Naive thymus-derived CD4-positive, alpha-beta T cell (primary cell): ENCODE results near the gene PCDHB14. TPM values are rescaled to one million over a fixed set of nuclear protein-coding genes. Genes with fewer than 3 reads are reported as not detected.

Experiments
- ATAC-seq: fragments of 150-1000 bp; cut with Tn5 transposase; 2 replicates; pipeline ENCODE4 v1.10.0; 2021; ENCODE audit warnings: mild to moderate bottlenecking, moderate library complexity
- CTCF ChIA-PET: fragments of 350-600 bp; sonication (Branson Sonifier 250); formaldehyde crosslinking; loops from one replicate; lab custom pipeline; 2021; ENCODE audit warnings: antibody characterized with exemption; lab: Charles Lee
- POLR2A ChIA-PET: fragments of 350-600 bp; sonication (Branson Sonifier 250); formaldehyde crosslinking; loops from one replicate; lab custom pipeline; 2021; ENCODE audit warnings: antibody characterized with exemption, inconsistent platforms; lab: Charles Lee
- DNase-seq, 9 donors: peaks; one replicate each; pipeline versions ENCODE4 v3.0.0 to v3.0.0-alpha.2; 2020 to 2022; ENCODE audit warnings: mixed read lengths in 1 of 9
- H3K27ac ChIP-seq: one replicate; pipeline ENCODE4 v1.7.0; 2013; ENCODE audit warnings: mild to moderate bottlenecking, low read depth, low read length, moderate library complexity
- H3K27me3 ChIP-seq, 2 donors: one replicate each; pipeline ENCODE4 v1.7.0; 2013; ENCODE audit warnings: low read length in 2 of 2, mild to moderate bottlenecking in 2 of 2, moderate library complexity in 2 of 2; ENCODE audit not compliant: control insufficient read depth in 2 of 2, insufficient read depth in 2 of 2
- H3K36me3 ChIP-seq, 3 experiments: 1 replicate in 2 of 3; 2 replicates in 1 of 3; pipeline ENCODE4 v1.7.0; 2013; ENCODE audit warnings: low read length in 3 of 3, mild to moderate bottlenecking in 3 of 3, moderate library complexity in 1 of 3; ENCODE audit not compliant: insufficient read depth in 3 of 3, control insufficient read depth in 2 of 3
- H3K4me1 ChIP-seq, 2 donors: one replicate each; pipeline ENCODE4 v1.7.0; 2013; ENCODE audit warnings: low read length in 2 of 2, mild to moderate bottlenecking in 2 of 2, moderate library complexity in 1 of 2; ENCODE audit not compliant: control insufficient read depth in 2 of 2, insufficient read depth in 2 of 2
- H3K4me3 ChIP-seq: 2 replicates; pipeline ENCODE4 v1.7.0; 2013; ENCODE audit warnings: mild to moderate bottlenecking, low read length
- H3K9me3 ChIP-seq, 3 experiments: 1 replicate in 2 of 3; 2 replicates in 1 of 3; pipeline ENCODE4 v1.7.0; 2013; ENCODE audit warnings: low read length in 3 of 3; ENCODE audit not compliant: control insufficient read depth in 2 of 3
- H3K27ac Mint-ChIP-seq, 9 donors: one replicate each; pipeline ENCODE4 v1.8.0; 2020 to 2022; ENCODE audit warnings: mixed read lengths in 9 of 9, mild to moderate bottlenecking in 8 of 9, moderate library complexity in 5 of 9, inconsistent platforms in 2 of 9
- H3K27me3 Mint-ChIP-seq, 5 donors: one replicate each; pipeline ENCODE4 v1.8.0; 2021 to 2022; ENCODE audit warnings: mixed read lengths in 5 of 5, mild to moderate bottlenecking in 1 of 5
- H3K36me3 Mint-ChIP-seq, 5 donors: one replicate each; pipeline ENCODE4 v1.8.0; 2020 to 2022; ENCODE audit warnings: mixed read lengths in 5 of 5, mild to moderate bottlenecking in 3 of 5, inconsistent platforms in 1 of 5
- H3K4me1 Mint-ChIP-seq, 7 donors: one replicate each; pipeline ENCODE4 v1.8.0; 2020 to 2022; ENCODE audit warnings: mixed read lengths in 7 of 7, mild to moderate bottlenecking in 3 of 7, inconsistent platforms in 1 of 7
- H3K4me3 Mint-ChIP-seq, 10 donors: one replicate each; pipeline ENCODE4 v1.8.0; 2020 to 2022; ENCODE audit warnings: mild to moderate bottlenecking in 10 of 10, mixed read lengths in 10 of 10, moderate library complexity in 6 of 10, inconsistent platforms in 2 of 10
- H3K9me3 Mint-ChIP-seq, 11 donors: one replicate each; pipeline ENCODE4 v1.8.0; 2020 to 2022; ENCODE audit warnings: mixed read lengths in 11 of 11, mild to moderate bottlenecking in 4 of 11, inconsistent platforms in 1 of 11, moderate library complexity in 1 of 11
- intact Hi-C, 2 donors: fragments of 100-400 bp; cut with micrococcal nuclease; formaldehyde crosslinking; loops; one replicate each; pipeline ENCODE4 v1.15.1; 2023
- polyA plus RNA-seq, 2 donors: library from polyadenylated mRNA; unstranded; fragments of 300-500 nt; fragmentation: Illumina TruSeq; gene quantifications; one replicate each; pipeline ENCODE4 v1.2.3, GENCODE V29; 2021
- total RNA-seq, 6 experiments: library from RNA in 5 of 6; stranded (reverse) in 5 of 6; gene quantifications; 1 replicate in 5 of 6; 2 replicates in 1 of 6; pipeline ENCODE4 v1.2.3 and lab custom pipeline; 2021 to 2026

Gene PCDHB14
- total and polyA plus RNA-seq, 7 experiments from 2014 or later = not detected

- Histone ChIP-seq H3K27ac (no peak overlapping the region), H3K4me3 (no peak overlapping the region), H3K27me3 (no peaks in the 10 kb centered on the region), H3K4me1 (no peaks in the 10 kb centered on the region), H3K9me3 (peaks cover 14 to 89% (median 26%) of the 10 kb centered on the region in 3 experiments), H3K36me3 (no peaks in the 10 kb centered on the region)
- peaks cover 0 to 44% (median 10%) of the 10 kb centered on the region in 5 donors for H3K36me3 Mint-ChIP-seq
- DNase-seq = no peak
- no peaks in the 10 kb centered on the region for H3K4me1 Mint-ChIP-seq
- no peak overlapping the region for H3K27ac Mint-ChIP-seq
- POLR2A ChIA-PET = no interaction called here
- H3K4me3 Mint-ChIP-seq = no peak overlapping the region
- ATAC-seq = no peak
- intact Hi-C loops = no loop called here
- peaks cover 0 to 6% (median 0%) of the 10 kb centered on the region in 5 donors for H3K27me3 Mint-ChIP-seq
- peaks cover 11 to 100% (median 78%) of the 10 kb centered on the region in 11 donors for H3K9me3 Mint-ChIP-seq
- CTCF ChIA-PET = interaction anchor here (0.7 kb wide), 1 partner anchor 255 kb away, joined by 3 read pairs; no protein-coding TSS in a partner anchor
These were observed 35.3 kb downstream of the PCDHB14 start for GRCh38 chr5:141258464-141258863.

- ChIA-PET POLR2A (no interaction called here), CTCF (interaction anchor here (0.7 kb wide), 1 partner anchor 254 kb away, joined by 3 read pairs; no protein-coding TSS in a partner anchor)
- Mint-ChIP-seq H3K4me3 (no peak overlapping the region), H3K27me3 (peaks cover 0 to 6% (median 0%) of the 10 kb centered on the region in 5 donors), H3K9me3 (peaks cover 11 to 100% (median 80%) of the 10 kb centered on the region in 11 donors), H3K27ac (no peak overlapping the region), H3K4me1 (no peaks in the 10 kb centered on the region), H3K36me3 (peaks cover 0 to 46% (median 11%) of the 10 kb centered on the region in 5 donors)
- Histone ChIP-seq H3K4me1 (no peaks in the 10 kb centered on the region), H3K27me3 (no peaks in the 10 kb centered on the region), H3K9me3 (peaks cover 14 to 89% (median 26%) of the 10 kb centered on the region in 3 experiments), H3K36me3 (no peaks in the 10 kb centered on the region), H3K27ac (no peak overlapping the region), H3K4me3 (no peak overlapping the region)
- ATAC-seq = no peak
- DNase-seq = no peak
- intact Hi-C loops = no loop called here
These were observed 35.8 kb downstream of the PCDHB14 start for GRCh38 chr5:141258948-141259347.

GRCh38 chr5:141260458-141261237 is 37.5 kb downstream of the PCDHB14 start:
- no peak for ATAC-seq
- ChIA-PET CTCF (no interaction called here), POLR2A (no interaction called here)
- intact Hi-C loops = no loop called here
- no peaks in the 10 kb centered on the region for H3K27me3 Mint-ChIP-seq
- no peak overlapping the region for H3K27ac Mint-ChIP-seq
- H3K9me3 Mint-ChIP-seq = peaks cover 5 to 100% (median 76%) of the 10 kb centered on the region in 11 donors
- no peak overlapping the region for H3K4me3 ChIP-seq
- no peak for DNase-seq
- peaks cover 7 to 41% (median 12%) of the 10 kb centered on the region in 5 donors for H3K36me3 Mint-ChIP-seq
- H3K4me3 Mint-ChIP-seq = no peak overlapping the region
- H3K36me3 ChIP-seq = no peaks in the 10 kb centered on the region
- H3K27me3 ChIP-seq = no peaks in the 10 kb centered on the region
- no peak overlapping the region for H3K27ac ChIP-seq
- H3K9me3 ChIP-seq = peaks cover 14 to 87% (median 23%) of the 10 kb centered on the region in 3 experiments
- H3K4me1 Mint-ChIP-seq = no peaks in the 10 kb centered on the region
- H3K4me1 ChIP-seq = no peaks in the 10 kb centered on the region

GRCh38 chr5:141261238-141261546 is 38.0 kb downstream of the PCDHB14 start:
- Mint-ChIP-seq H3K27me3 (no peaks in the 10 kb centered on the region), H3K27ac (no peak overlapping the region), H3K4me3 (no peak overlapping the region), H3K36me3 (peaks cover 12 to 41% (median 12%) of the 10 kb centered on the region in 5 donors), H3K4me1 (no peaks in the 10 kb centered on the region), H3K9me3 (peaks cover 10 to 100% (median 76%) of the 10 kb centered on the region in 11 donors)
- intact Hi-C loops = no loop called here
- no peak for DNase-seq
- ChIA-PET CTCF (no interaction called here), POLR2A (no interaction called here)
- H3K36me3 ChIP-seq = no peaks in the 10 kb centered on the region
- no peak for ATAC-seq
- no peaks in the 10 kb centered on the region for H3K4me1 ChIP-seq
- H3K27me3 ChIP-seq = no peaks in the 10 kb centered on the region
- H3K9me3 ChIP-seq = peaks cover 14 to 88% (median 23%) of the 10 kb centered on the region in 3 experiments
- no peak overlapping the region for H3K4me3 ChIP-seq
- H3K27ac ChIP-seq = no peak overlapping the region

- CTCF ChIA-PET = no interaction called here
- no peak for ATAC-seq
- intact Hi-C loops = no loop called here
- Histone ChIP-seq H3K4me3 (no peak overlapping the region), H3K27me3 (no peaks in the 10 kb centered on the region), H3K9me3 (peaks cover 4 to 87% (median 20%) of the 10 kb centered on the region in 3 experiments), H3K4me1 (no peaks in the 10 kb centered on the region), H3K27ac (no peak overlapping the region), H3K36me3 (no peaks in the 10 kb centered on the region)
- H3K36me3 Mint-ChIP-seq = peaks cover 0 to 71% (median 32%) of the 10 kb centered on the region in 5 donors
- H3K27me3 Mint-ChIP-seq = no peaks in the 10 kb centered on the region
- POLR2A ChIA-PET = no interaction called here
- no peaks in the 10 kb centered on the region for H3K4me1 Mint-ChIP-seq
- DNase-seq = no peak
- no peak overlapping the region for H3K27ac Mint-ChIP-seq
- H3K9me3 Mint-ChIP-seq = peaks cover 10 to 100% (median 61%) of the 10 kb centered on the region in 11 donors
- no peak overlapping the region for H3K4me3 Mint-ChIP-seq
These were observed 46.1 kb downstream of the PCDHB14 start for GRCh38 chr5:141269195-141269594.

- no peak overlapping the region for H3K27ac ChIP-seq
- Mint-ChIP-seq H3K36me3 (peaks cover 0 to 56% (median 25%) of the 10 kb centered on the region in 5 donors), H3K4me3 (no peak overlapping the region), H3K27ac (no peak overlapping the region), H3K4me1 (no peaks in the 10 kb centered on the region), H3K27me3 (no peaks in the 10 kb centered on the region), H3K9me3 (peaks cover 9 to 100% (median 57%) of the 10 kb centered on the region in 11 donors)
- ATAC-seq (no peak), DNase-seq (no peak)
- CTCF ChIA-PET = no interaction called here
- POLR2A ChIA-PET = no interaction called here
- H3K27me3 ChIP-seq = no peaks in the 10 kb centered on the region
- H3K36me3 ChIP-seq = no peaks in the 10 kb centered on the region
- H3K9me3 ChIP-seq = peaks cover 4 to 84% (median 18%) of the 10 kb centered on the region in 3 experiments
- no peaks in the 10 kb centered on the region for H3K4me1 ChIP-seq
- intact Hi-C loops = no loop called here
- H3K4me3 ChIP-seq = no peak overlapping the region
These were observed 49.8 kb downstream of the PCDHB14 start for GRCh38 chr5:141272906-141273305.
